Activated CD8-positive, alpha-beta memory T cell treated with anti-CD3 and anti-CD28 coated beads, Interleukin-2, amount 50 U/mL, for 4 hours (primary cell): ENCODE measurements around the gene LCOR.

ENCODE experiments used
- DNase-seq: peaks from one replicate; pipeline ENCODE4 v3.0.0-alpha.2; 2020

Gene LCOR

GRCh38 chr10:97037365-97038361 is 205.6 kb downstream of the LCOR start:
- DNase-seq = peak; percentile 74

DNA sequence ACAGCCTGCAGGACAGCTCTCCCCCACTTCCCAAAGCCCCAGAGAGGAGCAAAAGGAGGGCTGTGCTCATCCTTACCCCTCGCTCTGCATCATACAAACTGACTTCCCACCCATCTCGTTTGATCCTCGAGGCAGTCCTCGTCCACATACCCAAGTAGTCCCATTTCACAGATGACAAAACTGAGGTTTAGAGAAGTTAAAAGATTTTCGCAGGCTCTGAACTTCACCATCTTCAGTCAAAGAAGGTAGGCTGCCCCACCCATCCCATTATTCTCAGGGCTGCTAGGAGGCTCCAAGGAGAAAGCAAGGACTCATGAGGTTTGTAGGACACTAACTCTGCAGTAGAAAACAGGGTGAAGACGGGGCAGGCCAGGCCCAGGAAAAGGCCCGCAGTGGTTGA is 206.6 kb downstream of the LCOR start:
- no peak for DNase-seq

- no peak for DNase-seq
These were observed 207.6 kb downstream of the LCOR start for GRCh38 chr10:97039538-97040247.

DNA sequence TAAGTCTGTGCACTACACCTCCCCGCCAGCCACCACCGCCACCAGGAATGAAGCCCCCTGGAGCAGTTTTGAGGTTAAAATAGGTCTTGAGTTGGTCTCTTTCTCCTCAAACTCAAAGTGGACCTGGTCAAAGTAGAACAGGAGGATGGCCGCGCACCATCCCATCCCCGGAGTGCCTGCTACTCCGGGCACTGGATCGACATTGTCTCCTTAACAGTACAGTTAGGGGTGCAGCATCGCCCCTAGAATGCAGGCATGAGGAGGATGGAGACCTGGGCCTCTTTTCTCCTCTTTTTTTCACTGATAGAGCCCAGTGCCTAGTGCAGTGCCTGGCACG is 208.1 kb downstream of the LCOR start:
- no peak for DNase-seq

GRCh38 chr10:97040706-97041105 is 208.6 kb downstream of the LCOR start:
- DNase-seq = no peak

DNA sequence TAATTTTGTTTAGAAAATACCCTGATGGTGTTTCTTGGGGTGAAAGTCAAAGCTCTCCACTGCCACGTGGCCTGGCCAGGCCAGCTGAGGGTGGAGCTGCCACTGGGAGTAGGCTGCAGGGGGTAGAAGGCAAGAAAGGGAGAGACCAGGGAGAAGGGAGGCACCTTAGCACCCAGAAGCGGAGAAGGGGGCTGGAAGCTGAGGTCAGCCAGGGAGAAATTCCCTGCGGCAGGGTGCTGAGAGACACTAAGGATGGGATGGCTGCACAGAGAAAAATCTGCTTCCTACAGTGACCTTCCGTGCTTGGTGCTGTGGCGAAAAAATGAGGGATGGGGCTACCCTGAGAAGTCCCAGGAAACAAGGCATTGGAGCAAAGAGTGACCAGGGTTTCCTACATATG is 210.0 kb downstream of the LCOR start:
- DNase-seq = no peak

- no peak for DNase-seq
These were observed 210.8 kb downstream of the LCOR start for GRCh38 chr10:97042716-97043562.

GRCh38 chr10:97043563-97043855 is 211.4 kb downstream of the LCOR start:
- no peak for DNase-seq
